COLO668 (cell line): ENCODE data around the gene LTB.
"Not testable (repeated sequence)": the region's sequence is repeated elsewhere in the genome, so short reads cannot be mapped to it uniquely, and the experiment has no call there.

Experiments
- DNase-seq: peaks from one replicate; lab custom pipeline; 2025; ENCODE audit not compliant: unreplicated experiment; lab: John Stamatoyannopoulos, UW

LTB gene

GRCh38 chr6:31609519-31610406, 27.5 kb upstream of the LTB start:
- DNase-seq = peak; percentile 9

- no peak for DNase-seq
Observed at GRCh38 chr6:31607317-31607716, 25.1 kb upstream of the LTB start.

GRCh38 chr6:31597006-31597405, 14.8 kb upstream of the LTB start:
- DNase-seq = peak; percentile 2

GRCh38 chr6:31592396-31592771, 10.2 kb upstream of the LTB start:
- DNase-seq = no peak

- DNase-seq = not testable (repeated sequence)
Observed at GRCh38 chr6:31590691-31591090, 8.5 kb upstream of the LTB start.

- no peak for DNase-seq
Observed at GRCh38 chr6:31588871-31589650, 6.8 kb upstream of the LTB start.

GRCh38 chr6:31587791-31588777, 5.9 kb upstream of the LTB start:
- no peak for DNase-seq

GRCh38 chr6:31586599-31587281, 4.5 kb upstream of the LTB start:
- no peak for DNase-seq

- no peak for DNase-seq
Observed at GRCh38 chr6:31586008-31586407, 3.8 kb upstream of the LTB start, which contains the start of gene LST1. Gene LST1 (plus strand): TSS chr6:31586277. CDS start chr6:31587300, 1,023 bp downstream.

- DNase-seq = no peak
Observed at GRCh38 chr6:31585491-31585890, 3.3 kb upstream of the LTB start.

- no peak for DNase-seq
Observed at GRCh38 chr6:31581434-31582229, 592 bp downstream of the LTB start.

- DNase-seq = peak; percentile 58
Observed at GRCh38 chr6:31580807-31581433, 1.3 kb downstream of the LTB start.

- DNase-seq = no peak
Observed at GRCh38 chr6:31580438-31580740, 1.8 kb downstream of the LTB start.

- DNase-seq = no peak
Observed at GRCh38 chr6:31579546-31580437, 2.4 kb downstream of the LTB start.

- DNase-seq = no peak
Observed at GRCh38 chr6:31579119-31579505, 3.1 kb downstream of the LTB start.

GRCh38 chr6:31578184-31579118, 3.8 kb downstream of the LTB start:
- no peak for DNase-seq

GRCh38 chr6:31577579-31577966, 4.7 kb downstream of the LTB start:
- DNase-seq = no peak
